Stimulated activated CD4-positive, alpha-beta T cell treated with anti-CD3 and anti-CD28 coated beads, Interleukin-2, amount 100 ng/mL, for 4 hours (primary cell): ENCODE results near the gene TGIF1.
A peak's percentile ranks its signal among the peaks of the same experiment; 100 is the strongest.
"Not testable (repeated sequence)": the region's sequence is repeated elsewhere in the genome, so short reads cannot be mapped to it uniquely, and the experiment has no call there.

ENCODE experiments used
- DNase-seq: peaks from one replicate; pipeline ENCODE4 v3.0.0-alpha.2; 2020; ENCODE audit warnings: low read depth

TGIF1 gene

DNA sequence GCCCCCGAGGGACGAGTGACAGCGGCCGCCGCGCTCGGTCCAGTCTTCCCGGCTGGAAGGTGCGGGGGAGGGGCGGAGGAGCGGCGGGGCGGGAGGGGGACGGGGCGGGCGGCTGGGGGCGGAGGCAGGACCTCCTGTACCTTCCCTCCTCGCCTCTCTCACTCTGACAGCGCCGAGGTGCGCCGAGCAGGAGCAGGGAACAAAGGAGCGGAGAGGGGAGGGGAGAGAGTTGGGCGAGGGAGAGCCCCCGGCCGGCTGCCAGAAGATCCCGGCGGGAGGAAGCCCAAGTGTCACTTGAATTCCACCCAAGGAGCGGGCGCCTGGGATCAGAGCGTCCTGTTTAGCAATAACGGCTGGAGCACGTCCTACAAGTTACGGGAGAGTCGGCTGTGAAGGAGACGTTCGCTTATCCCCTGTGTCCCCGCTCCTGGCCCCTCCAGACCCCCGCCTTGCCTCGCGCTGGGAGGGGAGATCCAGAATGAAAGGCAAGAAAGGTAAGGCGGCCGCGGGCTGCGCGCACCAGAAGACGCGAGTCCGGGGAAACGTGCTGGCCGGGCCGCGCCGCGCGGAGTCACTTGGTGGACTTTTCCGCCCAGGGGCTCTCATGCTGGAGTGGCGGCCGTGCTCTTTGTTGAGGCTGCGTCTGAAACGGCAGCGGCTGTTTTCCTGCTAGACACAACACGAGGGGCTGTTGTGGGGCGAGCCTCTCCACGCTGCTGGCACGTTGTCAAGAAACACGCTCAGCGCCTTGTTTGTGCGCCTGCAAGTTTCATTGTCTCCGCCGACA lies at the start of gene TGIF1:
TGIF1 (plus strand) TSS at position 161 of the 787 bp plus-strand sequence; CDS start at position 479, 318 bp downstream.
- DNase-seq = peak; percentile 62

DNA sequence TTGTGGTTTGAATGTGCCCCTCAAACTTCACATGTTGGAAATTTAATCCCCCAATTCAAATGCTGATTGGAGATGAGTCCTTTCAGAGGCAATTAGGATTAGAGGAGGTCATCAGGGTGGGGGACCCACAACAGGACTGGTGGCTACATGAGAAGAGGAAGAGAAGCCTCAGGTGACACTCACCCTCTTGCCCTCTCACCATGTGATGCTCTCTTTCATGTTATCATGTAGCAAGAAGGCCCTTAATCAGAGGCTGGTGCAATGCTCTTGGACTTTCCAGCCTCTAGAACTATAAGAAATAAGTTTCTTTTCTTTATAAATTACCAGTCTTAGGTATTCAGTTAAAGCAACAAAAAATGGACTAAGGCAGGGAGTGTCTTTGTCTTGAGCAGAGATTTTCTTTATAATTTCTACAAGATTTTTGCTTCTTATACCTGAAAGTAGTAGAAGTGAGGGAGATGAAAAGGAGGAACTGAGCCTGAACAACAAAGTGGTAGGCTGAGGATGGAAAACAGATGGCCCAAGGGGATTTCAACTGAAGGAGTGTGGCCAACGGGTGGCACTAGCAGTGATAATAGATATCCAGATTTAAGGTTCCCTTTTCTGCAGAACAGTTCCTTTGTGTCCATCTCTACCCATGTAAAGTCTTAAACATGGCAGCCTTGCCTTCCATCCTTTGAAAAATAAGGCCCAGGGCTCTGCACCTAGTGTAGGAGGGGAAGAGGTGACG lies 49.2 kb upstream of the TGIF1 start:
- no peak for DNase-seq

DNA sequence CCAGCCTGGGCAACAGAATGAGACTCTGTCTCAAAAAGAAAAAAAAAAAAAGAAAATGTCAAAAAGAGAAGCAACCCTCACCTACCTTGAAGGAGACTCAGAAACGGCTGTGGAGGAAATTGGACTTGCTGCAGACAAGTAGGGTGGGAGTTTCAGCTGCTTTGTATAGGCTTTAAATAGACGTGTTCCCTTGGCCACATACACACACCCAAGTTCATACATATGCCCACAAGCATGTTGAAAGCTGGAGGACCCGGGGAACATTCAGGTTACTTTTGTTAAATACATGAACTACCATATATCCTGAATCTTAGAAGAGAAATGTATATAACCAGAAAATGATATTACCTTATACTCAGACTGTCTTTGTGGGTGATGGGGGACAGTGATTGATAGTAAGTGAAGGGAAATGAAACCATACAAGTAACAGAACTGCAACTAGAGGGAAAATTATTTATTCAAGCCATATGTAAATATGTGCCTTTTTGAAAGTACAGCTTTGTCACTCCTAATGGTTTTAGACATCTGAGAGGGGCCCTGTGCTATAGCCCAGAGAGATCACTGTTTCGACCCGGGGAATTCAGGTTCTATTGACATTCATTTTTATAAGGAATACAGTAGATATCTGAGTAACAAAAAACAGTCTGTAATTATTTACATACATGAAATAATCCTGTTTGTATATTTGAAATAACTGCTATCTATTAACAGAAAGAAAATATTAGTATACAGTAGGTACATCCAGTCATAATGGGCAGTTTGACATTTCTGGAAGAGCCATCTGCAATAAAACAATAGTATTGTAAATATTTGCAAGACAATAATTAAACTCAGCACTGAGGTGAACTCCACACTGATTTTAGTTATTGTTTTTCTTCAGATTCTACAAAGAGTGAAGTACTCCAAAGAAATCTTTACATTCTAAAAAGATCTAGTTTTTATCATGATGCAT lies 48.0 kb upstream of the TGIF1 start:
- DNase-seq = no peak

DNA sequence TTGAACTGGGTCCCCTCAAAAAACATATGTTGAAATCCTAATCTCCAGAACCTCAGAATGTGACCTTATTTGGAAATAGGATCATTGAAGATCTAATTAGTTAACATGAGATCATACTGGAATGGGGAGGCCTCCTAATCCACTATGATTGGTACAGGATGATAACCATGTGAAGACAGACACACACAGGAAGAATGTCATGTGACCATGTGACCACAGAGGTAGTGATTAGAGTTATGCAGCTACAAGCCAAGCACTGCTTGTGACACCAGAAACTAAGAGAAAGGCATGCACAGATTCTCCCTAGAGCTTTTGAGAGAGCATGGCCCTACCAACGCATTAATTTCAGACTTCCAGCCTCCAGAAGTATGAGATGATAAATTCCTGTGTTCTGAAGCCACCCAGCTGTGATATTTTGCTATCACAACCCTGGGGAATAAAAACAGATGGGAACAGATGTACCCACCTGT lies 47.0 kb upstream of the TGIF1 start:
- no peak for DNase-seq

DNA sequence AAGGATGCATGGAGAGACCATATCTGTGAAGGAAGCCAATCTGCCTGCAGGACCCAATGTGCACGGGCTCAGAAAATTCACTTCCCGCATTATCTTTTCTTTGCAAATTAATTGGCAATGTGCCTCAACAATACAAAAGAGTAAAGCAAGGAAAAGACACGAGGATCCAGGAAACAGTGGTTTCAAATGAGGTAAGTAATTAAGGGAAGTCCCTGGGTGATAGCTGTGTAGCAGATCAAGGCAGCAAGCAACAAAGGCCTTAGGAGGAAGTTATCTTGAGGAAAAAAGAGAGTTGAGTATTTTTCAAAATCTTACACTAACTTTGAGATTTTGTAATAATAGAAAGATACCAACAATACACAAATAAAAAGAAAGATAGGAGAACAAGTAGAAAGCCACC lies 44.3 kb upstream of the TGIF1 start:
- DNase-seq = no peak

DNA sequence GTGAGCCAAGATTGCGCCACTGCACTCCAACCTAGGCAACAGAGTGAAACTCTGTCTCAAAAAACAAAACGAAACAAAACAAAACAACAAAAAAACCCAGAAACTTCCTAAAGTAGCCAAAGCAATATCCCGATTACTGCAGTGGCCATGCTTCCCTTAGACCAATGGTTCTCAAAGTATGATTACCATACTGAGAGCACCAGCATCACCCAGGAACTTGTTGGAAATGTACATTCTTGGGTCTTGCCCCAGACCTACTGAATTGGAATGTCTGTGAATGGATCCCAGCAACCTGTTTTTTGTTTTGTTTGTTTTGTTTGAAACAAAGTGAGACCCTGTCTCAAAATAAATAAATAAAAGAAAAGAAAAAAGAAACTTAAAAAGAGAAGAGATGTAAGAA lies 41.9 kb upstream of the TGIF1 start:
- DNase-seq = no peak

DNA sequence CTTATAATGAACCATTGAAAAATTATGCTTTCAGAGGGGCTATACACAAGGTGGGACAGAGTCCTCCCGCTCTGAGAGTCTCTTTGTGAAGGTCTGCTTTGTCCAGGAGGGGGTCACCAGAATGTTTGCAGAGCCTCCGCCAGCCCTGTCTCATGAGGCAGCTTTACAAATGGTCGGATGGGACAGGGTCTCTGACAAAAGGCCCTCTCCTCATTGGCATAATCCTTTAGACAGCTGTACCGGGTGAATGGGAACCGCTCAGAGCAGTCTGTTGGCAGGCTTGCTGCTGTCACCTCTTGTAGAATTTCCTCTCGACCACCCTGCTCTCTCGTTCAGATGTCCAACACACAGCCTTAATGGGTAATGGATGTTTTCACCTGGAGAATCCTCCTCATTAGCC lies 40.2 kb upstream of the TGIF1 start:
- no peak for DNase-seq

DNA sequence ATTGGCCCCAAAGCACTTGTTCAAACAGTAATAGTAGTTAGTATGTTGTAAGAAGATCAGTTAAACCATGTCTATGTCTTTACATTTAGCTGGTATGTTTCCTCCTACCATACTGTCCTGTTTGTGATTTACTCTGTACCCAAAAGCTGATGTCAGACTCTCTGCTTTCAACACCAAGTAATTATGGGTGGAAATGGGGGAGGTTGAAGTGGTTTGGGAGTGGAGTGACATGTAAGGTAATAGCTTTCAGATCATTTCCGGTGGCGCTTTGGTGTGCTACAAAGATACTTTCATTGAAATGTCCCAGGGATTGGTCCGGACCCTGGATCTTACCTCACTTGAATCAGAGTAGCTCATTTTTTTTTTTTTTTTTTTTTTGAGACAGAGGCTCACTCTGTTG lies 39.7 kb upstream of the TGIF1 start:
- no peak for DNase-seq

DNA sequence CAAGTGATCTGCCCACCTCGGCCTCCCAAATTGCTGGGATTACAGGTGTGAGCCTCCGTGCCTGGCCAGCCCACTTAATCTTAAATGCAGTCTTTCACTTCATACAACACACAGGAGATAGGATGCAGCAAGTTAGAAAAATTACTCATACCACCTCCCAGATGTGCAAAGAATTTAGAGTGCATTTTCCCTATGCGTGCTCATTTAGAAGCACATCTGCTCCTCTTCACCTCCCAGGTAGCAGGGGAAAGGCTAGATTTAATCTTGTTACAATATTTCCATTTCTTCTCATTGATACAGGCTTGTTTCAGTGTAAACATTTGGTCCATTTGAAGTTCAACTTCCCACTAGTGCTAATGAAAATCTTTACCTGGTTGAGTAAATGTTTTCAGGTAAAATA lies 39.1 kb upstream of the TGIF1 start:
- DNase-seq = not testable (repeated sequence)

DNA sequence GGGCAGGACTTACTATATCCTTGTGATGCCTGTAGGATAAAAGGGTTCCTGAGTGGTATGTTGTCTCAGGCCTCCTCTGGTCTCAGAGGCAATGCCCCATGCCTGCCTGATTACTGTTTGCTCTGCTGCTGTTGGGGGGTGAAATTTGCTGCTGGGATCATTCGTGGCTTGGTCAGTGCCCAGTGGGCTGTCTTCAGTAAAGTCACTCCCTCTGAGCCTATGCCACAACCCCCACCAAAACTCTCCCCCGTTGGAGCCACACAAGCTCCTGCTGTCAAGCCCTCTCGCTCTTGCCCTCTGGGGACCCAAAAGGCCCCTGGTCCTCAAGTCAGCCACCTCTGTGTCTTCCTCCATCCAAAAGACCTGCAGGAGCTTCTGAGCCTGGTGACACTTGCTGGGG lies 38.6 kb upstream of the TGIF1 start:
- no peak for DNase-seq

DNA sequence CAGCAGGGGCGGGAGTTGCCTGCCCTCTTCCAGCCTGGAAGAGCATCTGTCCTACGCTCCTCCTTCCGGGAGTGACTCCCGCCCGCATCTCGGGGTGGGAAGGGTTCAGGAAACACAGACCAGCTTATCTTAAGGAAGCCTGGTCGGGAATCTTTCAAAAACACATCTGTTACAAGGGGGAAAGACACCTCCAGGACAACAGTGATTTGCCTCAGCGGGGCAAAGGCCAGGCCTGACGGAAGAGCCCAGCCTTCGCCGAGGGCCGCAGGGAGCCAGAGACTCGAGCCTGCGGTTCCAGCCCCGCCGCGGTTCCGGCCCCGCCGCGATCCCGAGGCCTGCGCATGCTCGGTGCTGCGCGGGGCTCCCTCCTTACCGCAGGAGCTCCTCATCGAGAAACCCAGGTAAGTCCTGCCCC lies 38.1 kb upstream of the TGIF1 start:
- peak; percentile 16 for DNase-seq

DNA sequence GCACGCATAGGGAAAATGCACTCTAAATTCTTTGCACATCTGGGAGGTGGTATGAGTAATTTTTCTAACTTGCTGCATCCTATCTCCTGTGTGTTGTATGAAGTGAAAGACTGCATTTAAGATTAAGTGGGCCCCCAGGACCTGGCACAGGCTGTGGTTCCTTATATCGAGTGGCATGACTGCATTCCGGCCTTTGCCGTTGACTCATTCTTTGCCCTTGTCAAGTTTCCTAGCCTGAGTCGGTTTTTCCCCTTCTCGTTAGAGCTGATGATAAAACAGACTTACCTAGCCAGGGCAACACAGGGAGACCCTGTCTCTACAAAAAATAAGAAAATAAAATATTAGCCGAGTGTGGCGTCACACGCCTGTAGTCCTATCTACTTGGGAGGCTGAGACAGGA lies 37.4 kb upstream of the TGIF1 start:
- peak; percentile 13 for DNase-seq

DNA sequence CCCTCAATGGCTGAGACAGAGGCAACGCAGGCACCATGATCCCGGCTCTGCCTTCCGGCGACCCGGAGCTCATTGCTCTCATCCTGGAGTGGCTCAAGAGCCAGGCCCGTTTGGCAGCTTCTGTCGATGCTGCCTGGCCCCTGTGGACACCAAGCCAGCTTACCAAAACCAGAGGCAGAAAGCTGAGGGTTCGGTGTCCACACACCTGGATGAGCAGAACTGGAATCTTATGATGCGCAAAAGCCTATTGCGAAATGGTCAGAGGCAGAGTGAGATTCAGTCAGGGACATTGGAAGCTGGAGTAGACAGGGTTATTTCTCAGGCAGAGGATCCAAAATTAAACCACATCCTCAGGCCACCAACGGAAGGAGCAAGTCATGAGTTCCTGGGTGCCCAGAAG lies 34.9 kb upstream of the TGIF1 start:
- no peak for DNase-seq

DNA sequence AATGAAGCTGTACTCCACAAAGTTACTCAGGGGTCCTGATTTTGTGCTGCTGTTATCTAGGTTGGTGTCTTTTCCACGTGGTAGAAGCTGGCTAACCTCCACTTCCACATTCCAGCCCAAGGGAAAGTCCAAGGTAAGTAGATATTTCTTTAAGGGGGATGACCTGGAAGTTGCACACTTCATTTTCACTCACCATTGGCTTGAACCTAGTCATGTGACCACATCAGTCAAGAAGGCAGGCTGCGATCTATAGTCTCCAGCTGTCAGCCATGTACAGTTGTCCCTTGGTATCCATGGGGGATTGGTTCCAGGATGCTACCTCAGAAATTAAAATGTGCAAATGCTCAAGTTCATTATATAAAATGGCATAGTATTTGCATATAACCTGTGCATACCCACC lies 31.9 kb upstream of the TGIF1 start:
- DNase-seq = no peak

DNA sequence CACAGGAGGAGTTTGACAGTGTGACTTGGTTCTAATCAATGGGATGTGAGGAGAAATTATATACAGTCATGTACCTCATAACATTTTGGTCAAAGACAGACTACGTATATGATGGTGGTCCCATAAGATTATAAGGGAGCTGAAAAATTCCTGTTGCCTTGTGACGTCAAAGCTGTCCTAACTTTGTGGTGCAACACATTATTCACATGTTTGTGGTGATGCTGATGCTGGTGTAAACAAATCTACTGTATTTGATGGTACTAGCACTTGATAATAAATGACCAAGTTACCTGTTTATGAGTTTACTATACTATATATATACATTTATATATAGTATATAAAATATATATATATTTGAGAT lies 29.1 kb upstream of the TGIF1 start:
- no peak for DNase-seq

DNA sequence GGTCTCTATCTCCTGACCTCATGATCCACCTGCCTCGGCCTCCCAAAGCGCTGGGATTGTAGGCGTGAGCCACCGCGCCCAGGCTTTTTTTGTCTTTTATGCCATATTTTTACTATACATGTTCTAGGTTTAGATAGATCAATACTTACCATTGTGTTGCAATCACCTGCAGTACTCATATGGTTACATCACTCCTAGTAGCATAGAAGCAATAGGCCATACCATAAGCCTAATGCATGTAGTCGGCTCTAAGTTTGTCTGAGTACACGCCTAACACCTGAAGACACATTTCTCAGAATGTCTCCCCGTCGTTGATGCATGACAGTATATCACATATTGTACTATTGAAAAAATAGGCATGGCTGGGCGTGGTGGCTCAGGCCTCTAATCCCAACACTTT lies 27.1 kb upstream of the TGIF1 start:
- DNase-seq = no peak

DNA sequence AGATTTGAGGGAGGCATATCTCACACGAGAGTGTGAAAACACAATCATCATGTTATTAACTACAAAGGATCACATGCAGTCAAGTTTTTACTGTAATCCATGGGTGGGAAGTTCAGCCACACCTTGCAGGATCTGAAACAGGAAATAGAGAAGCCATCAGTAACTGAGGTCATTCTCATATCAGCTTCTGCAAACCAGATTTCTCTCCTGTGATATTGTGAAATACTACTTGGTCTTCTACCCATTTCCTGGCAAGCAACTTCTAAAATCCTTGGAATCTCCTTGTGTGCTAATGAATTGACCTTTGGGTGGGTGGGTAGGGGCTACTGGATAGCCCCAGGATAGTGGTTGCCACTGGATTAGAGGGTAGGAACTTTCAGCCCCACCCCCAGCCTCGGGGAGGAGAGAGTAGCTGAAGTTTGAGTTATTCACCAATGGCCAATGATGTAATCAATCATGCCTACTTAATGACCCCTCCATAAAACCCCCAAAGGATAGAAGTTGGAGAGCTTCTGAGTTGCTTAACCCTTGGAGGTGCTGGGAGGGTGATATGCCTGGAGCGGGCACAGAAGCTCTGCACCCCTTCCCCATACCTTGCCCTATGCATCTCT lies 25.6 kb upstream of the TGIF1 start:
- DNase-seq = no peak

DNA sequence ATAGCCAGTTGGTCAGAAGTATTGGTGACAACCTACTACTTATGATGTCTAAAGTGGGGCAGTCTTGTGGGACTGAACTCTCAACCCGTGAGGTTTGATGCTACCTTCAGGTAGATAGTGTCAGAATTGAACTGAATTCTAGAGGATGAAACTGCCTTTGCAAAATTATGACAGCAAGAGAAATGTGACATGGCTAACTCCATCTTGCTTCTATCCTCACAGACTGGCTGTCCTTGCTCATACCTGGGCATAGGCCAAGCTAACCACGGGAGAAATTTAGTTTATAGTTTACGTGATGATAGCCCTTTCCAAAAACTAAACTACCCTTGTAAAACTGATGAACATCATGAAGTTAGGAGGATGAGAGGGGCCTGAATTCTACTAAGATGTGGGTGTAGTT lies 24.9 kb upstream of the TGIF1 start:
- no peak for DNase-seq

DNA sequence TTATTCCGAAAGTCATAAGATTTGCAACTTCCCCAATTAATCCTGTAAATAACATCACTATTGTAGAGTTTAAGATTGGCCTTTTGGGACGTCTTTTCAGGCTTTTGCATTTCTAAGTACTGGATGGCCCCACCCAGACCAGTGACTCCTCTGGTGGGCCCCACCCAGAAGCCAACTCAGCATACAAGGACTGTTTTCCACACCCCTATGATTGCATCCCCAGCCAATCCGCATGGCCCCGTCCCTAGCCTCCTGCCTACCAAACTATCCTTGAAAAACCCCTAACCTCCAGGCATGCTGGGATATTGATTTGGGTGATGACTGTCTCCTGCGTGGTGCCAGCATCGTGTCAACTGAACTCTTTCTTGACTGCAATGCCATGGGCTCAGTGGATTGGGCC lies 24.5 kb upstream of the TGIF1 start:
- DNase-seq = no peak

DNA sequence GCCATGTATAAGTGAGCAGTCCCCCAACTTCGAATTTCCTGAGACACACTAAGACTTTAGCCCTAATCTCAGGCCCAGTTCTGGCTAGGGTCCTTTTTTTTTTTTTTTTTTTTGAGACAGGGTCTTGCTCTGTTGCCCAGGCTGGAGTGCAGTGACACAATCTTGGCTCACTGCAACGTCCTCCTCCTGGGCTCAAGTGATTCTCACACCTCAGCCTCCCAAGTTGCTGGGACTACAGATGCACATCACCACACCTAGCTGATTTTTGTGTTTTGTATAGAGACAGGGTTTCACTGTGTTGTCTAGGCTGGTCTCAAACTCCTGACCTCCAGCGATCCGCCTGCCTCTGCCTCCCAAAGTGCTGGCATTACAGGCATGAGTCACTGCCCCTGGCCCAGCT lies 23.9 kb upstream of the TGIF1 start:
- DNase-seq = no peak

DNA sequence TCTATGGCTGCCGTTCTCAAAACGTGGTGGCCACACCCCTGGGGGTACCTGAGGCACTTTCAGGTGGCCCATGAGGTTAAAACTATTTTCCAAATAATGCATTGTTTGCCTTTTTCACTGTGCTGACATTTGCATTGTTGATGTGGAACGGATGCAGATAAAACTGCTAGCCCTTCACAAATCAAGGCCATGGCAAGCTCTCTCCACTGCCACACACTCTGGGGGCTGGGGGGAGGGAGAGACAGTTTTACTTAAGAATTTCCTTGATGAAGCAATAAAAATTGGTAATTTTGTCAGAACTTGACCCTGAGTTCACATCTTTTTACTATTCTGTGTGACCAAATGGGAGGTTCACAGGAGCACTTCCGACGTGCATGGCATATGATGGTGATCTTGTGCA lies 22.0 kb upstream of the TGIF1 start:
- no peak for DNase-seq

DNA sequence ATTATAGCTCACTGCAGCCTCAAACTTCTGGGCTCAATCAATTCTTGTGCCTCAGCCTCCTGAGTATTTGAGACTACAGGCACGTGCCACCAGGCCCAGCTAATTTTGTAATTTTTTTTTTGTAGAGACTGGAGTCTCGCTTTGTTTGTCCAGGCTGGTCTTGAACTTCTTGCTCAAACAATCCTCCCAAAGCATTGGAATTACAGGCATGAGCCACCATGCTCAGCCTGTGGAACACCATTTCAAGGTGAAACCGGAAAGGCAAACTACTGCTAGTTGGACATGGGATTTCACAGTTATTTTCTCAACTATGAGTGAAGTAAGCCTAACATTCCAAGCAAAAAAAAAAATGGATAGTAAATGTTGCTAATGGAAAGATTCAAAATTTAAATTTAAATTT lies 20.9 kb upstream of the TGIF1 start:
- DNase-seq = no peak
